B cell (primary cell): Measurements from ENCODE around the gene MTCL1.

ENCODE experiments used
- EZH2 ChIP-seq: IDR thresholded peaks from 2 replicates; pipeline ENCODE4 v1.6.1; 2012; ENCODE audit warnings: borderline replicate concordance, low read depth, mild to moderate bottlenecking, moderate library complexity, low read length; ENCODE audit not compliant: insufficient read depth, poor library complexity, severe bottlenecking
- TF ChIP-seq, protein P1 (sequence below): fragments of 200-600 bp; IDR thresholded peaks from one replicate; pipeline ENCODE4 v1.8.0; 2022; ENCODE audit warnings: antibody characterized with exemption, mild to moderate bottlenecking

DNA sequence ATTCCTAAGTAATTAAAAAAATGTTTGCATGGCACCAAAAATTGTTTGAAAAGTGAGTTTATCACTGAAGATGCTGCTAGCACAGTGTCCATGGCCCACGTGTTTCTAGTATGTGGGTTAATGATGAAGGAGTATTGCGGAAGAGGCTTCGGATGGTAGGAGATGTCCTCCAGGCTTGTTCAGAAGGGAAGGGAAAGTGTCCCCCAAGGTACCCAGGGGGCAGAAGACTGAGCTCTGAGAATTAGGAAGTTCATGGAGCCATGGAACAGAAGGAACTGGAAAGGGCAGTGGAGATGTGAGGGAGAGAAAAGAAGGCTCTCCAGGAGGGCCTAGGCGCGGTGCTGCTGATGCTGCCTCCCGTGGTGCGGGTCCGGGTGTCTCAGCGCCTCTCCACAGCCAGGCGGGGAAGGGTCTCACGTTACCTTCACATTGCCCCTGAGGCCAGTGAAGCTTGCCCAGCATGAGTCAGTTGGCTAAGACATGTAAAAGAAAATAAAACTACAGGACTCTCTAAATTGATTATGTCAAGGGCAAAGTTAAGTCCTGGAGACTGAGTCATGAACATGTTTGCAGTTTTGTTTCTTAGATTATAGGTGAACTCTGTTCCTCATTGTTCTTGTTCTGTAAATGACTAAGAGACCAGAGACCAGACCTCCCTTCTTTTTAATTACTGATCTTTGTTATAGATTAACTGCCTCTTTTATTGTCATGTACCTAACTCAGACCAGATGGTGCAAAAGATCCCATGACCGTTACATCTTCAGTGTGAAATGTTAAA, 89.0 kb downstream of the MTCL1 start:
- TF ChIP-seq, protein P1, sequence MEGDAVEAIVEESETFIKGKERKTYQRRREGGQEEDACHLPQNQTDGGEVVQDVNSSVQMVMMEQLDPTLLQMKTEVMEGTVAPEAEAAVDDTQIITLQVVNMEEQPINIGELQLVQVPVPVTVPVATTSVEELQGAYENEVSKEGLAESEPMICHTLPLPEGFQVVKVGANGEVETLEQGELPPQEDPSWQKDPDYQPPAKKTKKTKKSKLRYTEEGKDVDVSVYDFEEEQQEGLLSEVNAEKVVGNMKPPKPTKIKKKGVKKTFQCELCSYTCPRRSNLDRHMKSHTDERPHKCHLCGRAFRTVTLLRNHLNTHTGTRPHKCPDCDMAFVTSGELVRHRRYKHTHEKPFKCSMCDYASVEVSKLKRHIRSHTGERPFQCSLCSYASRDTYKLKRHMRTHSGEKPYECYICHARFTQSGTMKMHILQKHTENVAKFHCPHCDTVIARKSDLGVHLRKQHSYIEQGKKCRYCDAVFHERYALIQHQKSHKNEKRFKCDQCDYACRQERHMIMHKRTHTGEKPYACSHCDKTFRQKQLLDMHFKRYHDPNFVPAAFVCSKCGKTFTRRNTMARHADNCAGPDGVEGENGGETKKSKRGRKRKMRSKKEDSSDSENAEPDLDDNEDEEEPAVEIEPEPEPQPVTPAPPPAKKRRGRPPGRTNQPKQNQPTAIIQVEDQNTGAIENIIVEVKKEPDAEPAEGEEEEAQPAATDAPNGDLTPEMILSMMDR: no peak
- no peak for TF ChIP-seq EZH2
